HG03432 (cell line): ENCODE data around the gene TASP1.
"Not testable (repeated sequence)": the region's sequence is repeated elsewhere in the genome, so short reads cannot be mapped to it uniquely, and the experiment has no call there.

Experiments used
- ATAC-seq: cut with Tn5 transposase; IDR thresholded peaks from one replicate; pipeline ENCODE4 v1.9.1; 2021; ENCODE audit warnings: mild to moderate bottlenecking, moderate library complexity; ENCODE audit not compliant: unreplicated experiment

Gene TASP1

DNA sequence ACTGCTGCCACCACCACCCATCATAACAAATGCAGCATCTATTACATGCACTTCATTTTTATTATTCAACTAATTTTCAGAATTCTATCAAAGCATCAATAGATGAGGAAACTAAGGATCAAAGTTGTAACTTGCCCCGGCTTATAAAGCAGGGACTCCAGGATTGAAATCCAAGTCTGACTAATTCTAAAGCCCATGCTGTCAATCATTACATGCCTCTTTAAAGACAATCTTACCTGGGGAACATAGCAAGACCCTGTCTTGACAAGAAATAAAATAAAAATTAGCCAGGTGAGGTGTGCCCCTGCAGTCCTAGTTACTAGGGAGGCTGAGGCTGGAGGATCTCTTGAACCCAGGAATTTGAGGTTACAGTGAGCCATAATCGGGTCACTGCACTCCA is 235.3 kb downstream of the TASP1 start:
- no peak for ATAC-seq

DNA sequence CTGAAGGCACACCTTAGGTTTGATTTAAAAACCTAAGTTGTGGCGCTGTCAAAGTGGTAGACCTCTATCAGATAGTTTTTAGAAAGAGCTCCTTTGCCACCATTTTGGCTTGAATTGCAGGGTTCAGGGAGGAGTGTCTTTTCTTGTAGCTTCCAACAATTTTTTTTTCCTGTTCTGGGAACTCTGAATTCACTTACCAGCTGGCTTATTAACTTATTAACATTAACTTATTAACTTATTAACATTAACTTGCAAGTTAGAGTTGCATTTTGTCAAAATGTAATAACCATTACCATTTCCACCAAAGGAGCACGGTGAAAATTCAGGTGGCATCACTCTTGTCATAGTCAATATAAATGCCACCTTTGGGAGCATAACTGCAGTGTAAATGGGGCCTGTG is 235.7 kb downstream of the TASP1 start:
- ATAC-seq = no peak

DNA sequence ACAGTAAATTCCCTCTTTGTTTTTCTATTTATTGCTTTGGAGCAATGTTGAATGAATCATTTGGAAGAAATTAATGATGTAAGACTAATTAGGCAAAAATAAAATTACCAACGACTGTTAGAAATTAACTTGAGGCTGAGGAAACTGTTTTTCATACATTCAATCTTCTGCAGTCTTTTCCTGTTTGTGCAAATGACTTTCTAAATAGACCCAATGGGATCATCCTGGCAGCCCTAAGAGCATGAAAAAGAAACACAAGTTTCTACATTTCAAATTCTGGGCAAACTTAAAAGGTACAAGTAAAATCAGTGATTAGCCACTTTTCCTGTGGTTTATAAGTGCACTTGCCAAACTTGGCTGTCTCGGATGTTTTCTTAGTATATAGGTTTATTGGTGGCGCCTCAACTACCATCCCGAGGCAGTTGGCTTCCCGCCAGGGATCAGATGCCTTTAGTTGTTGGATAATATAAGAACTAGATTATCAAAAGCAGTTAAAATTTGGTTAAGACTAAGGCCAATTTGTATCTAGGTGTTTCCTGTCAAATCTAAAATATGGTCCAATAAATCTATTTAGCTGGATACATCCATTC is 236.5 kb downstream of the TASP1 start:
- no peak for ATAC-seq

DNA sequence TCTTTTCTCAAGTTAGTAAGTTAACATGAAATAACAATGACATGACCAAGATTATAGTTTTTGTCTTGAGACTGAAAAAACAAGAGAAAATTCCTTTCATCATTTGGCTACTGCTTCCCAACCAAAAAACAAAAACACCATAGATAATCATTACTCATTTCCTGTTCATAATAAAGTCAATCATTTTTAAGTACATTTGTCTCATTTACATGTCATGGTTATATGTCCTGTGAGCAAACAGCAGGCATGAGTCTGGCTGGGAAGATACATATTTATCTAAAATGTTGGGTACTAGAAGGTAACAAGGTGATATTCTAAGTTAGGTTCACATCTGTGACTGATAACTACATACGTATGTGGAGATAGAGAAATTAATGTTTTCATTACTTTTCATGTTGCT is 237.1 kb downstream of the TASP1 start:
- no peak for ATAC-seq

DNA sequence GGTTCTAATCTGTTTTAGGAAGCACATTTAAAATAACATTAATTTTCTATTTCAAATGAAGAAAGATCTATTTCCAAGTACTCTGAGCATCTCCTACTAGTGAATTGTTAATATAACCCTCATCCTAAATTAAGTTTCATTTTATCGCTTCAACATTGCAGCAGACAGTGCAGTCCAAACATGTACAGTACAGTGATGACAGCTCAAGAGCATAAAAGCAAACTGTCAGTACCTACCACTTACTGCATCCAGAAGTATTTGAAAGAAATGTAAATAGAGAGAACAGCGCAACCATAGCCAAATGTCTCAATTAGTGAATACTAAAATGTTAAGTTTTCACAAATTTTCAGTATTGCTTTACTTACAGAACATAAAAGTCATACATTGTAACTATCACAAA is 238.3 kb downstream of the TASP1 start:
- no peak for ATAC-seq

DNA sequence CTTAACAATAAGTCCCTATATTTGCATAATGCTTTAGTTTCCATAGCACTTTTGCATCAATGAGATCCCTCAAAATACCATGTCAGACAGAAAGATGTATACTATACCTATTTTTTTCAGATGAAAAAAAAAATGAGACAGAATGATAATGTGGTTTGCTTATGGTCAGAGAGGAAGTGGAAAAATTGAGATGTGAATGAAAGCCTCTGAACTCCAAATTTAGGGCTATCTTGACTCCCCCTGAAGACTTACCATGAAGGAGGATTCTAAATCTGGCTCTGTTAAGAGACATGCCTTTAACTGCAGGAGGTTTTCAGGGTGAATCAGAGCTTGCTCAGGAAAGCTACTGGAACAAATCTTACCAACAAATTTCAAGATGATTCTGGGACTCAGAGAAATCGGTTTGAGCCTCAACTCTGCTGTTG is 241.4 kb downstream of the TASP1 start:
- no peak for ATAC-seq

DNA sequence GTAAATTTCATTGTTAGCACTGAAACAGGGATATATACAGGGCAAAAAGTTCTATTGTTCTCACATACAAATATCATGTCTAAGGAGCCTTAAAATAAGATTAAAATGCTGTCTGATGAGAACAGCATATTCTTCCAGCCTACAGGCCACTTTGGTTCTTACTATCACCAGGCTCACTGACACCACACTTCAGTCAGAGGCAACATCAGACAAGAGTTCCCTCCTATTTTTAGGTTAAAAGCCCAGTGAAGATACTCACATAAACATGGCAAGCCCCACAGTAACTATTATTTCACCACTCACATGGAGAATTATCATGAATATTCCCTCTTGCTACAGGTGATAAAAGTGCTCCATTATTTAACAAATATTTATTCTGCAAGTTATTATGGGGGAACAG is 241.9 kb downstream of the TASP1 start:
- no peak for ATAC-seq

DNA sequence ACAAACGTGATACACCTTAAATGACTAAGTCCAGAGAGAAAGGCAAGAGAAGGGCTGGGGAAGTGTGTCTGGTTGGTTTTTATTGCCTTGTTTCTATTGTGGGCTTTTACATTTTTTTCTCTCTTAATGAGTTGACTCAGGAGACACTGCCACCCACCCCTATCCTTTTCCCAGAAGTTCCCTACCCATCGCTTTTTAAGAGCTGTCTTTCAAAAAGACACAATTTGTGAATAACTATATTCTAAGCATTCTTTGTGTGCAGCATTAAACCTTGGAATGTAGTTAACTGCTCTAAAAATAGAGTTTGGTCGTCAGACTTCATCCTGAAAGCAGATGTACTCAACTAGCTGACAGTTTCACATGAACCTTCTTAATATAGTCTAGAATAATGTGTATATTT is 242.7 kb downstream of the TASP1 start:
- no peak for ATAC-seq

DNA sequence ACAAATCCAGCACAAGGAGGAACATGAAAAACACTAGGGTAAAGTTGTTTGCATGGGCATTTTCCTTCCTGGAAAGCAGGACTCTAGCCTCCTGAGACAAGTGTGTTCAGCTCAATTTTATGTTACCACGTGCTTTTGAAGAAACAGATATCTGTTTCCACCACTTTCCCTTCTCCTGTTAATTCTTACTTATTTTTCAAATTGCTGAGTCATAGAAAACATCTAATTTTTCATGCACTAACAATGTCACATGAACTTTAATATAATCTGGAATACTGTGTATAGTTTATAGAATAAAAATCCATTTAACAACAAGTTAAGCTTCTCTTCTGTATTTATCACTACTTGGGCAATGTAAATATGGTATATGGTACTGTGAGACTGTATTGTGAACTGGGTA is 243.5 kb downstream of the TASP1 start:
- ATAC-seq = no peak

DNA sequence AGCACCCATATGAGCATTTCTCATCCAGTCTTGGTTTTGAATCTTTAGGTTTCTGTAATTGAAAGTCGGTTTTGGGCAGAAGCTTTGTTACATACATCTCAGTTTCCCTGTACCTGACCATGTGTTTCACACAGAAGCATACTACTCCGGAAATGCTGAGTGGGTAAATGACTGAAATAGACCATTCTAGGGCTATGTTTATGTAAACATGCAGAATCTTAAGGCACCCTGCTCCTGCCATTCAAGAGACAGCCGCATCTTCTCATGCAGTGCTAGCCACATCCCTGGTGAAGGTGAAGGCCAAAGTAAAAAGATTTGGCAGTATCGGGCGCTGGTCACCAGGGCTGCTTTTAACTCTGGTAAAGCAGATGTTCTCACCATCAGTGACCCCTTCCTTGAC is 246.3 kb downstream of the TASP1 start:
- no peak for ATAC-seq

DNA sequence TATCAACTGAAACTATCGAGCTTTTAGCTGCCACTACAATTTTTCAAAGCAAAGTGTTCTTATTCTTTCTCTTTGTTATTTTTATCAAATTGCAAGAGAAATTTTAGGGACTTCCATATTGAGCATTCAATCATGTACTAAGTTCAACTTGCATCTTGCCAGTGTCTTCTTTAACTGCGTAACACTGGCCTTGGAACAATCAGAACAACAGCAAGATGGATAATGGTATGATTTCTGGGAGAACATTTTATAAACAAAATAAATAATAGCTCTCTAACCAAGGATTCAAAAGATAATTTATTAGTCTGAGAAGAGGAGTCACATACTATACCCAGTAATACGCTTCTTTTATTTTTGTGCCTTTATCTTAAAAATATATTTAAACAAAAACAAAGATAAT is 249.6 kb downstream of the TASP1 start:
- no peak for ATAC-seq

DNA sequence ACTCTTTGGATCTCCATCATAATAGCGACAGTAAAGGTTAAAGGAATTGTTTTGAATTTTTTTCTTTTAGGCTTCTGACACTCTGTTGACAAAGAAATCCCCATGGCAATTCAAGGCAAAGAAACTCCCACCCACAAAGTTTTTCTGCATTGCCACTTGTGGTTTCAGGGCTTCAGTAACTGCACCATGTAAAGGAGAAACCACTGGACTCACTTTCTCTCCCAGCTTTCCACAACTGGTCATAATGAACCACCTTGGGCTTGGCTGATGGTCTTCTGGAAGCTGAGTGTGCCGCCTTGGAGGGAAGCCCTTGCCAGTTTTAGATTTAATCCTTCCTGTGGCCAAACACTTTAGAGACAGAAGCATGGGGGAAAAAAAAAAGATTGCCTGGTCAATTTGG is 254.6 kb downstream of the TASP1 start:
- ATAC-seq = no peak

DNA sequence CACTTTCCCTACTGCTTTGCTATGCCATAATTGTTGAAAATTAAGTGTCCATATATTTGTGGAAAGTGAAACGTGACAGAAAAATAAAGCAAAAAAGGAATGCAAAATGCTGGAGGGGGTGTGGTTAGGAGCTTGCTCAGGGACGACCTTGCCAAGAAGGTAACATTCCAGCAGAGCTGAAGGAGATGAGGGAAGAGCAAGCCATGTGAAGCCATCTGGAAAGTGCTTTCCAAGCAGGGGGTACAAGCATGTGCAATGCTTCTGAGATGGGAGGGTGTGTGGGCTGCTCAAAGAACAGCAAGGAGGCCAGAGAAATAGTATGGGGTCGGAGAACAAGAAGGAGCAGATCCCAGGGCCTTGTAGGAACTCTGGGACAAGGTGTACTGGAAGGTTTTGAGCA is 255.9 kb downstream of the TASP1 start:
- ATAC-seq = no peak

DNA sequence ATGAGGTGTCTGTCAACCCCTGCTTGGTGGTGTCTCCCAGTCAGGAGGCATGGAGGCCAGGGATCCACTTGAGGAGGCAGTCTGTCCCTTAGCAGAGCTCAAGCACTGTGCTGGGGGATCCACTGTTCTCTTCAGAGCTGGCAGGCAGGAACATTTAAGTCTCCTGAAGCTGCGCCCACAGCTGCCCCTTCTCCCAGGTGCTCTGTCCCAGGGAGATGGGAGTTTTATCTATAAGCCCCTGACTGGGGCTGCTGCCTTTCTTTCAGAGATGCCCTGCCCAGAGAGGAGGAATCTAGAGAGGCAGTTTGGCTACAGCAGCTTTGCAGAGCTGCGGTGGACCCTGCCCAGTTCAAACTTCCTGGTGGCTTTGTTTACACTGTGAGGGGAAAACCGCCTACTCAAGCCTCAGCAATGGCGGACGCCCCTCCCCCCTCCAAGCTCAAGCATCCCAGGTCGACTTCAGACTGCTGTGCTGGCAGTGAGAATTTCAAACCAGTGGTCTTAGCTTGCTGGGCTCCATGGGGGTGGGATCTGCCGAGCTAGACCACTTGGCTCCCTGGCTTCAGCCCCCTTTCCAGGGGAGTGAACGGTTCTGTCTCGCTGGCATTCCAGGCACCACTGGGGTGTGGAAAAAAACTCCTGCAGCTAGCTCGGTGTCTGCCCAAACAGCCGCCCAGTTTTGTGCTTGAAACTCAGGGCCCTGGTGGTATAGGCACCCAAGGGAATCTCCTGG is 258.1 kb downstream of the TASP1 start:
- ATAC-seq = not testable (repeated sequence)

DNA sequence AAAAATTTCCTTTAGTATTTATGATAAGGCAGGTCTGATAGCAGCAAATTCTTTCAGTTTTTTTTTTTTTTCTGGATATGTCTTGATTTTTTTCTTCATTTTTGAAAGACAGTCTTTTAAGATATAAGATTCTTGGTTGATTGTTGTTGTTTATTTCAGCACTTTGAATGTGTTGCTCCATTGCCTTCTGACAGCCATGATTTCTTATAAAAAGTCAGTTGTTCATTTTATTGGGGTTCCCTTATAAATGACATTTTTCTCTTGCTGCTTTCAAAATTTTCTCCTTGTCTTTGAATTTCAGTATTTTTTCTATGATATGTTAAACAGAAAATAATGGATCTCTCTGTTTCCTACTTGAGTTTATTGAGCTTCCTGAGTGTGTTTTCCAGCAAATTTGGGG is 265.3 kb downstream of the TASP1 start:
- no peak for ATAC-seq

DNA sequence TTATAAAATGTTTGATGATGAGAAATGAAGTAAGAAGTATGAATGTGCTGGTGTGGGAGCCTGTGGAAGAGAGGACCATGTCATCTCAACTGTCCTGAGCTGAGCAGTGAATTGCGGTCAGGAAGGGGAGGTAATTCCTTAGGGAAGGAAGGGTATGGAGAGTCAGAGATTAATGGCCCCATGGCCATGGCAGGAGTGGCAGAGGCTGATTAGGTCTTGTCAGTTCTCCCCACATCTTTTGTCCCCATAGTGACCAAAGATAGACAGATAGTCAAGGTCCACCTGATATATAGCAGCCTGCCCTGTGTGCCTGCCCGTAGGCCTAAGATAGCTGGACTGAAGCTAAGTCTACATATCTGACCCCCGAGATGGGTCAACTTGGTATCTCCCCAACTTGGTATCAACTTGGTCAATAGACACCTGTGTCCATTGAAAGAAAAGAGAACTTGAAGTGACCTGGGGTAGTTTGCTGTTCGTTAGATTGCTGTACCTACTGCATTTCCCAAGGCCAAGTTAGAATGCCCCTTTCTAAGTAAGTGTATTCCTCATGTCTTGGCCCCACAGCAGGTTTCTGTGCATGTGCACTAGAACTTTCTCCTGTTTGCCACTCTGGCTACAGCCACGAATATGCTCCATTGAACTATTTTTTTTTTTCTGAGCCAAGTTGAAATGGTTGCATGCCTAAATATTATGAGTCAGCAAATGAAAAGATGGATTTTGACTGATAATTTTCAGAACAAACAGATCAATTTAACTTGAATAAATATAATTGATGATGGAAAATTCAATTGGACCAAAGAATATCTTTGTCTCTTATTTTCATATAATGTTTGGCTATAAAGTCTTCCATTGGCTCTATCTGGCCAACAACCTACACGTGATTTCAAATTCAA is 274.2 kb downstream of the TASP1 start:
- ATAC-seq = no peak

DNA sequence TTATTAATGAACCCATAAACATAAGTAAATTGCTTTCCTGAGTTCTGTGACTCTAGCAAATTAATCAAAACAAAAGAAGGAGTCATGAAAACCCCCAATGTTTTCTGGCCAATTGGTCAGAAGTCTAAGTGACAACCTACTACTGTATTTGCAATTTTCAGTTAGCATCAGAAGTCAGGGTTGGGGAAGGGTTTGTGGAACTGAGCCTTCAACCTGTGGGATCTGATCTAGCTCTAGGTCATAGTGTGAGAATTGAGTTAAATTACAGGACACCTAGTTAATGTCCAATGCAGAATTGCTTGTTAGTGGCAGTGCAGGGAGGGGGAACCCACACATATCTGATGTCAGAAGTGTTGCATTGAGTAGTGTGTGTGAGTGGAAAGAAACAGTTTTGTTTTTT is 275.3 kb downstream of the TASP1 start:
- no peak for ATAC-seq

DNA sequence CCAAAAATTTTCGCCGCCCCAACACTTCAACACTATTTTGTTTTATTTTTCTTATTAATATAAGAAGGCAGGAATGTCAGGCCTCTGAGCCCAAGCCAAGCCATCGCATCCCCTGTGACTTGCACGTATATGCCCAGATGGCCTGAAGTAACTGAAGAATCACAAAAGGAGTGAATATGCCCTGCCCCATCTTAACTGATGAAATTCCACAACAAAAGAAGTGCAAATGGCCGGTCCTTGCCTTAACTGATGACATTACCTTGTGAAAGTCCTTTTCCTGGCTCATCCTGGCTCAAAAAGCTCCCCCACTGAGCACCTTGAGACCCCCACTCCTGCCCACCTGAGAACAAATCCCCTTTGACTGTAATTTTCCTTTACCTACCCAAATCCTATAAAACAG is 276.6 kb downstream of the TASP1 start:
- not testable (repeated sequence) for ATAC-seq

DNA sequence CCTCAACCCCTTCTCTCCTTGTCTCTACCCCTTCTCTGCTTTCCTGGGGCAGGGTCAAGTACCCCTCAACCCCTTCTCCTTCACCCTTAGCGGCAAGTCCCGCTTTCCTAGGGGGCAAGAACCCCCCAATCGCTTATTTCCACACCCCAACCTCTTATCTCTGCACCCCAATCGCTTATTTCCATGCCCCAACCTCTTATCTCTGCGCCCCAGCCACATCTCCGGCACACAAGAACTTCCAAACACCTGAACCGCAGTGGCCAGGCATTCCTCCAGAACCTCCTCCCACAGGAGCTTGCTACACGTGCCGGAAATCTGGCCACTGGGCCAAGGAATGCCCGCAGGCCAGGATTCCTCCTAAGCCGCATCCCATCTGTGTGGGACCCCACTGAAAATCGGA is 279.8 kb downstream of the TASP1 start:
- not testable (repeated sequence) for ATAC-seq

DNA sequence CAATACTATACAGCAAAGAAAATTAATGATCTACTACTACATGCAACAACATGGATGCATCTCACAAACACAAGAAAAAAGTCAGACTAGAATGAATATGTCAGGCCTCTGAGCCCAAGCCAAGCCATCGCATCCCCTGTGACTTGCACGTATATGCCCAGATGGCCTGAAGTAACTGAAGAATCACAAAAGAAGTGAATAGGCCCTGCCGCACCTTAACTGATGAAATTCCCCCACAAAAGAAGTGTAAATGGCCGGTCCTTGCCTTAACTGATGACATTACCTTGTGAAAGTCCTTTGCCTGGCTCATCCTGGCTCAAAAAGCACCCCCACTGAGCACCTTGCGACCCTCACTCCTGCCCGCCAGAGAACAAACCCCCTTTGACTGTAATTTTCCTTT is 280.9 kb downstream of the TASP1 start:
- ATAC-seq = not testable (repeated sequence)

DNA sequence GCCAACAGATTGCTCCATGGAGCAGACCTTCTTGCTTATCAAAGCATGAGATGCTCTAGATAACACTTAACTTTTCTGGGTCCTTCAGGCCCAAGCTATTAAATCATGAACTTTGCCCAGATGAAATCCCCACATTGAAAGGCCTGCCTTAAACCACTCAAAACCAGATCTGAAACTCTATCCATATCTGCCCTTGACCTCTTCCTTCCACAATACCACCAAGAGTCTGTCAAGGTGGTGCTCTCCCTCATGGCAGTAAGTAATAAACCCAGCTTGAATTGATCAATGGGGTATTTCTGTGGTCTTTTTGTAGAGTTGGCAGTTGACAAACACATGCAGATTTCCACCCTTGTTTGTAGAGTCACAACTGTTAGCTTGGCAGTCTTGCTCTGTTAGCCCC is 282.1 kb downstream of the TASP1 start:
- no peak for ATAC-seq

DNA sequence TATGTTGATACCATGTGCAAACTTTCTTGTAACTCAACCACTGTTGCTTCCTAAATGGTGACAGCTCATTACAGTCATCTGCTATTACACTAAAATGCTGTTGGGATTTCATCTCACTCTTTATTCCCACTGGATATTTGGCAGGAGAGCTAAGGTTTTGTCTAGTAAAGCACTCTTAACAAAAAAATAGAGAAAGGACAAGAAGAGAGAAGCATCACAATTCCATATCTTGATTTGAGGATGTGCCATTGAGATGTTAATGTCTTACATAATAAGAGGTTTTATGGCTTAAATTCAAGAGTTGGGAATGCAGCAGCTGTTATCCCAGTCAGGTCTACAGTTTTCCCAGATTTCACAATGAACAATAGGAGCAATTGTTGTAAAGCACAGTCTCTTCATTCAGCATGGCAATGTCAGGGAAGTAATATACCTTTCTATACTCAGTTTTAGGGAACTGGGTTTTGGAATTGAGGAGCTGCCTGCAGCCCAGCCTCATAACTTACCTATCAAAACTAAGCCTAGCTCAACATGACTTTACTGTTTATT is 282.7 kb downstream of the TASP1 start:
- no peak for ATAC-seq
